ENCODE data around the gene CREB5.

DNA sequence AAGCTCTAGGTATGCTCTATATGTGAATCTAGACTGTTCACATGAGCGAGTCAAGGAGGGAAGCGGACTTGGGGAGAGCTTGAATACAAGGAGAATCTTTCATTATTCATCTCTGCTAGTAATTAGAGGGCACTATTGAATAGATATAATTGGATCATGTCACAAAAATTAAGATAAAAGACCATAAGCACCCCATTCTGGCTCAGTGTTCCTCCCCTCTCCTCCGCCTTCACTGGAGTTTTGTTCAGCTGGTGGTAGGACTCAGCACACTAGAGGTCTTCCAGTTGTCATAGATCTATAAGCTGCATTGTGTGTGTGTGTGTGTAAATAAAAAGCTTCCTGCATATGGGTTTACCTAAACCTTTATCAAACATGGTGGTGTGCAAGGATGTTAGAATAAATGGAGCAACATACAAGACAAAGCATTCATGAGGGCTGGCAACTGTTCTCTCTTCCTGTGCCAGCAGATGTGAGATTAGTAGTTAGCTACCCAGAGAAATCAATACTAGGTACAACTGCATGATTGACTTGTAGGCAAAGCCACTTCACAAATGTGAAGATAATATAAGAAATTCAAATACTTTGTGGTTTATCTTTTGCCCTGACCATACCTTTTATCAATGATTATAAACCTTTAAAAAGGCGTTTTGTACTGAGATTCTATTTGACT lies 142.6 kb downstream of the CREB5 start:
- TF ChIP-seq, protein P1, sequence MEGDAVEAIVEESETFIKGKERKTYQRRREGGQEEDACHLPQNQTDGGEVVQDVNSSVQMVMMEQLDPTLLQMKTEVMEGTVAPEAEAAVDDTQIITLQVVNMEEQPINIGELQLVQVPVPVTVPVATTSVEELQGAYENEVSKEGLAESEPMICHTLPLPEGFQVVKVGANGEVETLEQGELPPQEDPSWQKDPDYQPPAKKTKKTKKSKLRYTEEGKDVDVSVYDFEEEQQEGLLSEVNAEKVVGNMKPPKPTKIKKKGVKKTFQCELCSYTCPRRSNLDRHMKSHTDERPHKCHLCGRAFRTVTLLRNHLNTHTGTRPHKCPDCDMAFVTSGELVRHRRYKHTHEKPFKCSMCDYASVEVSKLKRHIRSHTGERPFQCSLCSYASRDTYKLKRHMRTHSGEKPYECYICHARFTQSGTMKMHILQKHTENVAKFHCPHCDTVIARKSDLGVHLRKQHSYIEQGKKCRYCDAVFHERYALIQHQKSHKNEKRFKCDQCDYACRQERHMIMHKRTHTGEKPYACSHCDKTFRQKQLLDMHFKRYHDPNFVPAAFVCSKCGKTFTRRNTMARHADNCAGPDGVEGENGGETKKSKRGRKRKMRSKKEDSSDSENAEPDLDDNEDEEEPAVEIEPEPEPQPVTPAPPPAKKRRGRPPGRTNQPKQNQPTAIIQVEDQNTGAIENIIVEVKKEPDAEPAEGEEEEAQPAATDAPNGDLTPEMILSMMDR (IDR thresholded peaks at IDR 0.05): no peak
- TF ChIP-seq POLR2AphosphoS5 (IDR thresholded peaks at IDR 0.05) (no peak), POLR2A (IDR thresholded peaks at IDR 0.05) (no peak)
